ENCODE measurements around the gene ITGBL1. TPM values are rescaled to one million over a fixed set of nuclear protein-coding genes. Genes with fewer than 3 reads are reported as not detected.

The ITGBL1 gene
- total RNA-seq, 1 experiment from 2014 or later, result 0.34 TPM

- no peak for DNase-seq (ENCODE audit: low read depth, low spot score)
- in situ Hi-C loops (cut with HindIII; ENCODE audit: low pct_unique_long_range_greater_than_20kb, low sequenced_read_pairs), result no loop called here
These were observed 178.9 kb downstream of the ITGBL1 start for GRCh38 chr13:101631395-101631794.

DNA sequence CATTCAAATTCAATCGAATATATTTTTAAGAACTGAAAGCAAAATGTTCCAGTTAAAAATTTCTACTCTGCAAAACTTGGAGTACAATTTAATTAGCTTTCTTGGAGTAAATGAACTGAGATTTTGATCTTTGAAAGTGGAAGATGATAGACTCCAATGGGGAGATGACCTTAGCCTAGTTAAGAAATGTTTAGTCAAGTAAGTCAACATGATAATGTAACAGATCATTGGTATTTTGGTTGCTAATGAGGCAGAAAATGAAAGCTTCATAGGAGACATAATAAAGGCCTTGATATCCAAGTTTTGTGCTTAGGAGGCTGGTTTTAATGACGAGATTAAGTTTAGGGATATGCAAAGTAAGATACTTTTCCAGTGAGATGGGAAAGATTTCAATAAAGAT, 181.7 kb downstream of the ITGBL1 start:
- in situ Hi-C loops (cut with HindIII; ENCODE audit: low pct_unique_long_range_greater_than_20kb, low sequenced_read_pairs), result no loop called here
- DNase-seq (ENCODE audit: low read depth, low spot score), result no peak

DNA sequence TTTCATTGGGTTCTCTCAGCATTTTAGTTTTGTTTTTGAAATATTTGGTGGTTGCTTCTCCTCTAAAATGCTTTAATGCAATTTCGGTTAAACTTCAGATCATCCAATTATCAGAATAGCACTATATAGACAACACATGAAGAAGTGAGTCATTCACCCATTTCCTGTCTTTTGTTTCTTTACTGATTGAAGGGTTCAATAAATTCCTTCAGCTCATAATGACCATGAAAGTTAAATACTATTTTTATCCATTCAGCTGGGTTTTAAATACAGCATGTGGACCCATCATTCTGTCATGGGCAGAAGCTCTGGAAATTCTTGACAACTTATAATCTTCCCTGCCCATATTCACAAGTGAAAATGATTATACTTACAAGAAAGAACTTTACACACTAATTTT, 187.2 kb downstream of the ITGBL1 start:
- in situ Hi-C loops (cut with HindIII; ENCODE audit: low pct_unique_long_range_greater_than_20kb, low sequenced_read_pairs), result no loop called here
- no peak for DNase-seq (ENCODE audit: low read depth, low spot score)

DNA sequence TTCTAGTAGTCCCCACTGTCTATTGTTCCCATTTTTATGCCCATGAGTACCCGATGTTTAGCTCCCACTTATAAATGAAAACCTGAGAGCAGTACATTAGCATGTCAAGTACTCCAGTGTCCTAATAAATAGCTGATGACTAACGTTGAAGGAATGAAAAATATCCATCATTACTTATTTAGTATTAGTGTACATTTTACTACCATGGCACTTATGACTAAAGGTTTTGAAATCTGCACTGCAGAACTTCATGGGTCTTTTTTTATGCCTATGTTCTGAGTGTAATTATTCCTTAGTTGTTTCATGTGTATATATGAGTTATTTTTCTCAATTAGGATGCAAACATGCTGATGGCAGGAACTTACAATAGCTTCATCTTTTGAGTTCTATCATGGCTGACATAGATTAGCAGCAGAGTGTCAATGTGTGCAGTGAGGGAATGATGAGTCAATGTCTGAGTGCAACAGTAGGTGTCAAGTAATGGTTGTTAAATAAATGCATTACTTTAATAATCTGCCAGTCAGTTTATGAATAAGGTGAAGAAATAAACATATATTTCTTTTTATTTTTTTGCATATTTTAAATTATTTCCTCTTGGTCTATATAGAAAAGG, 188.4 kb downstream of the ITGBL1 start:
- no peak for DNase-seq (ENCODE audit: low read depth, low spot score)
- in situ Hi-C loops (cut with HindIII; ENCODE audit: low pct_unique_long_range_greater_than_20kb, low sequenced_read_pairs), result no loop called here

DNA sequence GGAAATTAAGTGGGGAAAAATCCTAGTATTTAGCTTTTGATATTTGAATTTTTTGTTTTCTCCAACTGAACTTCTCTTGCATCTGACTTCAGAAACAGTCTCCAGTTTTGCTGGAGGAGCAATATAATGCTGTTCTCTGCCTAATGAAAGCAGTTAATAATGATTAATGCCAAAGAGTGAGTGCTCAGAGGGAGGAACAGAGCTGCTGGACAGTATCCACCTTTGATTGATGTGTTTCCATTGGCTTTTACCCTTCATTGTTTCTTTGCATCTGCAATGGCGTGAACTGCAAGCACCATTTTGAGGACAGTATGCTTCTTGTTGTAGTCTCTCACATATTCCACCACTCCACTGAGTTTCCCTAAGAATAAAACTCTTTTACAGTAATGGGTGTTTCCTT, 193.4 kb downstream of the ITGBL1 start:
- in situ Hi-C loops (cut with HindIII; ENCODE audit: low pct_unique_long_range_greater_than_20kb, low sequenced_read_pairs), result no loop called here
- DNase-seq (ENCODE audit: low read depth, low spot score), result no peak

- in situ Hi-C loops (cut with HindIII; ENCODE audit: low pct_unique_long_range_greater_than_20kb, low sequenced_read_pairs), result no loop called here
- no peak for DNase-seq (ENCODE audit: low read depth, low spot score)
These were observed 195.3 kb downstream of the ITGBL1 start for GRCh38 chr13:101647760-101648159.

- in situ Hi-C loops (cut with HindIII; ENCODE audit: low pct_unique_long_range_greater_than_20kb, low sequenced_read_pairs), result no loop called here
- DNase-seq (ENCODE audit: low read depth, low spot score), result no peak
These were observed 196.5 kb downstream of the ITGBL1 start for GRCh38 chr13:101648766-101649487.

DNA sequence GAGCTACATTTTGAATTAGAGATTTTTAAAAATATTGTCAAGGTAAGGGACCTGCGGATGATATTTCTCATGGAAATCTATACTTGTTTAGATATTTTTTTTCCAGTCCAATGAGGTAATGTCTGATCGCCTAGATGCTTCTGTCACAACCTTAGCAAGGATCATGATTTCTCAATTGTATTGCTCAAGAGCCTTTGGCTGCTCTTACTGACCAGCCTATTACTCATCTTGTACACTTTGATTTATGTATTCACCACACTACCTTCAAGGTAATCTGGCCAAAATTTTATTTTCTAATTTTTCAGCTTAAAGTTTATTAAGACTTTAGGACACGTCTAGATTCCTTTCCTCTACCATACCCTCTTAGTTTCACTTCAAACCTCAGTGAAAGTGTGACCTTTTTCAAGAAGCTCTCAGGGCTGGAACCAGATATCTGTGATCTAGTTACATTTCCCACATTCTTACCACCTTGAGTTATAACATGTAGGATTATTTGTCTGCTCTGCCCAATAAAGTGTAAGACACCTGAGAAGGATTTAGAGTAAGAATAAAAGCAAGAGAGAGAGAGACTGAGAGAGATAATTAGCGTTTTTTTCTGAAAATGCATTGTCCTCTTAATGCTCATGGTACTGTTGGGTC, 197.1 kb downstream of the ITGBL1 start:
- DNase-seq (ENCODE audit: low read depth, low spot score), result no peak
- in situ Hi-C loops (cut with HindIII; ENCODE audit: low pct_unique_long_range_greater_than_20kb, low sequenced_read_pairs), result no loop called here

GRCh38 chr13:101654883-101655282, 202.4 kb downstream of the ITGBL1 start:
- DNase-seq (ENCODE audit: low read depth, low spot score), result no peak
- in situ Hi-C loops (cut with HindIII; ENCODE audit: low pct_unique_long_range_greater_than_20kb, low sequenced_read_pairs), result no loop called here

GRCh38 chr13:101655435-101655834, 203.0 kb downstream of the ITGBL1 start:
- in situ Hi-C loops (cut with HindIII; ENCODE audit: low pct_unique_long_range_greater_than_20kb, low sequenced_read_pairs), result no loop called here
- no peak for DNase-seq (ENCODE audit: low read depth, low spot score)

- no peak for DNase-seq (ENCODE audit: low read depth, low spot score)
- in situ Hi-C loops (cut with HindIII; ENCODE audit: low pct_unique_long_range_greater_than_20kb, low sequenced_read_pairs), result no loop called here
These were observed 208.2 kb downstream of the ITGBL1 start for GRCh38 chr13:101660711-101661110.

DNA sequence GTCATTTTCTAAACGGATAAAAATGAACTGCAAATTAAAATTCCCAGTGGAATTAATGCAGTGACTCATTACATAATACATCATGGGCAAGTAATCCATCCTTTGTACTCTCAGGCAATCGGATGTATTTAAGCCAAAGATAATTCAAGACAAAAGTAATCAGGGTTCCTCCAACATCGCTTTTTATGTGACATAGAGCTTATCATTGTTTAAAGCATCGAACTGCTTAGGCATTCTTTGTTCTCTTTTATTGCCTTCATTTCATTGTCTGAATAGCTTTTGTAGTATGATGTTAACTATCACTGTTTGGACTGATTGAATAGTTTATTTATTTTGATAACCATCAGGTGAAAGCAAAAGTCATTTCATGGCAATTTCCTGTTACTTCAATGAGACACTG, 209.4 kb downstream of the ITGBL1 start:
- DNase-seq (ENCODE audit: low read depth, low spot score), result no peak
- in situ Hi-C loops (cut with HindIII; ENCODE audit: low pct_unique_long_range_greater_than_20kb, low sequenced_read_pairs), result no loop called here

- DNase-seq (ENCODE audit: low read depth, low spot score), result no peak
- in situ Hi-C loops (cut with HindIII; ENCODE audit: low pct_unique_long_range_greater_than_20kb, low sequenced_read_pairs), result no loop called here
These were observed 221.1 kb downstream of the ITGBL1 start for GRCh38 chr13:101673360-101674105.

GRCh38 chr13:101681834-101682233, 229.4 kb downstream of the ITGBL1 start:
- no peak for DNase-seq (ENCODE audit: low read depth, low spot score)
- in situ Hi-C loops (cut with HindIII; ENCODE audit: low pct_unique_long_range_greater_than_20kb, low sequenced_read_pairs), result no loop called here

GRCh38 chr13:101686003-101686402, 233.5 kb downstream of the ITGBL1 start:
- in situ Hi-C loops (cut with HindIII; ENCODE audit: low pct_unique_long_range_greater_than_20kb, low sequenced_read_pairs), result no loop called here
- no peak for DNase-seq (ENCODE audit: low read depth, low spot score)

DNA sequence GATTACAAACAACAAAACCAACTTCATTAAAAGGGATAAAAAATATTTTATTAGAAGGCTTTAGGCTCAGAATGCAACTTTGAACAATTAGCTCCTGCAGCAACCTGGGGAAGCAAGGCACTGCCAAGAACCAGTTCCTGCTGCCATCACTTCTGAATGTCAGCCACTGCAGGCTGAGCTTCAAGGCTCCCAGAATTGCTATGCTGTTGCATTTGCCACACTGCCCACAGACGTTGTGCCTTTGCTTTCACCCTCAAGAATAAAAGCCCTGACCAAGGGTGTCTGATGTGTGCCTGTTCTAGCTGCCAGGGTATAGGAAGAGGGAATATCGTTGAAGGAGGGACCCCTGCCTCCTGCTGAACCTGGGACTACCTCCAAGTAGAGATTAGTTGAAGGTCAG, 238.4 kb downstream of the ITGBL1 start:
- in situ Hi-C loops (cut with HindIII; ENCODE audit: low pct_unique_long_range_greater_than_20kb, low sequenced_read_pairs), result no loop called here
- no peak for DNase-seq (ENCODE audit: low read depth, low spot score)

- no peak for DNase-seq (ENCODE audit: low read depth, low spot score)
- in situ Hi-C loops (cut with HindIII; ENCODE audit: low pct_unique_long_range_greater_than_20kb, low sequenced_read_pairs), result no loop called here
These were observed 238.9 kb downstream of the ITGBL1 start for GRCh38 chr13:101691341-101691860.

DNA sequence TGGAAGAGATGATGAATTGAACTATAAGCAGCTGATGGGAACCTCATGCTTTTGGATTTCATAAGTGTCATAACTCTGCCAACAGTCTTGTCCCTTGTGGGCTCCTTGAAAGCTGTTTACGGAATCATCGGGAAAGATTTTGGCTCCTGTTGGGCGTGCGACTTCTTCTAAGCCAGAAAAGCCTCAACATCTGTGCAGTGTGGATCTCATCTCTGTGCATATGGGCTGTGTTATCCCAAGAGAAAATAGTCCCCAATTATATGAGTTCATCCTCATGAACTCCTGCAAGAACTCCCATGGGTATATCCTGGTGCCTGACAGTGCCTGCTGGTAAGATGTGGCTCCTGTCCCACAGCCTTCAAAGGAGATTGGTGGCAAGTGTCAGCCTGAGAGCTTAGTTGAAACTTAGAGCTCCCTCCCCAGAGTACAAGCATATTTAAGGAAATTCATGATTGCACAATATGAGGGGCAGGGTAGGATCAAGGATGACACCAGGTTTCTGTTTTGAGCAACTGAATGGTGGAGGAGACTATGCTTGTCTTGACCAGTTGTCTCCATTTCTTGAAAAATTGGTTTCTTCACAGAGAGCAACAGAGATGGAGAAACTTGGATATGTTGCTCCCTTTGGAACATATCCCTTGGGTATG, 243.5 kb downstream of the ITGBL1 start:
- DNase-seq (ENCODE audit: low read depth, low spot score), result no peak
- in situ Hi-C loops (cut with HindIII; ENCODE audit: low pct_unique_long_range_greater_than_20kb, low sequenced_read_pairs), result no loop called here
